AG09309 (cell line): ENCODE measurements around the gene ANGEL2.

Experiments used
- DNase-seq: peaks from one replicate; pipeline ENCODE4 v3.0.0-alpha.2; 2010; ENCODE audit warnings: low read depth
- H3K4me3 ChIP-seq: 2 replicates; pipeline ENCODE4 v1.5.1; 2011; ENCODE audit warnings: mild to moderate bottlenecking, low read depth, low read length, moderate library complexity; ENCODE audit not compliant: control insufficient read depth
- CTCF ChIP-seq: IDR thresholded peaks from 2 replicates; pipeline ENCODE4 v1.5.1; 2011; ENCODE audit warnings: mild to moderate bottlenecking, low read depth, low read length, inconsistent platforms; ENCODE audit not compliant: insufficient read depth, control insufficient read depth; ENCODE audit errors: missing control alignments

Gene ANGEL2

DNA sequence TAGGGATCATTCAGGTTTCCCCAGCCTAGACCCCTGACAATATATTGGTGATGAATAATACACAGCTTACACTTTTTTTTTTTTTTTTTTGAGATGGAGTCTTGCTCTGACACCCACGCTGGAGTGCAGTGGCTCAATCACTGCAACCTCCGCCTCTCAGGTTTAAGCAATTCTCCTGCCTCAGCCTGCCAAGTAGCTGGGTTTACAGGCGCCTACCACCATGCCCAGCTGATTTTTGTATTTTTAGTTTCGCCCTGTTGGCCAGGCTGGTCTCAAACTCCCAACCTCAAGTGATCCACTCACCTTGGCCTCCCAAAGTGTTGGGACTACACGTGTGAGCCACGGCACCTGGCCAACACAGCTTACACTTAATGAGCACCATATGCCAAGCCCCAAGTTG lies 58.1 kb downstream of the ANGEL2 start:
- no peak overlapping the region for H3K4me3 ChIP-seq
- no peak for DNase-seq
- TF ChIP-seq CTCF = no peak

- no peak for TF ChIP-seq CTCF
- H3K4me3 ChIP-seq = no peak overlapping the region
- DNase-seq = no peak
Observed at GRCh38 chr1:212955961-212956620, 59.6 kb downstream of the ANGEL2 start.

DNA sequence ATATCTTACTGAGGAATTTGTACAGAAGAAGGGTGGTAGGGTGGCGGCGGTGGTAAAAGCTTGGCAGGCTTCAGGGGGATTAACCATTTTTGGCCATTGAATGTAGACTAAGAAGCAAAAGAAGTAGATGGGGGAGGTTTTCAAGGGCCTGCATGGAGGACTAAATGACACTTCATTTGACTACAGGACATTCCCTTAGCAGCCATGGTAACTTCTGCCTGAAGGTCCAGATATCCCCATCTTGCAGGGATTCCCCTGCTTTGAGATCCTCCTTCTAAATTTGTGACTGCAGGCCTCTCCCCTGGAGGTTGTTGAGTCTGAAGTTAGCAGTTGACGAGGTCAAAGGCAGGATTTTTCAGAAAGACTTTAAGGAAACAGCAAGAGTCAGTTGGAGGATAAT lies 60.6 kb downstream of the ANGEL2 start:
- H3K4me3 ChIP-seq = no peak overlapping the region
- no peak for TF ChIP-seq CTCF
- DNase-seq = no peak

GRCh38 chr1:212954514-212954913 lies 61.2 kb downstream of the ANGEL2 start:
- no peak for TF ChIP-seq CTCF
- no peak overlapping the region for H3K4me3 ChIP-seq
- DNase-seq = no peak

- DNase-seq = no peak
- no peak overlapping the region for H3K4me3 ChIP-seq
- no peak for TF ChIP-seq CTCF
Observed at GRCh38 chr1:212953321-212953720, 62.3 kb downstream of the ANGEL2 start.

DNA sequence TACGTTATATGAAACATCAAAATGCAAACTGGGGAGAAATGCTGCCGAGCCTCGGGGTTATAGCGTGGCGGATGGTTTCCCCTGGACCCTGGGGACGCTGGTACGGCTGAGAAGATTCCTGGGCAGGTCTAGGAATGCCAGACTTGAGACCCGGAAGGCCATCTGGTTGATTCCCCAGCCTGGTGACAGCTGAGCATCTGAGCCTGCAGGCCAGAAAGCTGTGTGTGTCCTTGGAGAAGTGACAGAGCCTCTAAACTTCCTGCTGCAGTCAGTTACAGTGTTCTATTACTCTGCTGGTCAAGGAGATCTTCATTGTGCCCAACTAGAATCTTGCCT lies 63.1 kb downstream of the ANGEL2 start:
- TF ChIP-seq CTCF = no peak
- no peak overlapping the region for H3K4me3 ChIP-seq
- no peak for DNase-seq
